ENCODE results near the gene SRGAP3.

The SRGAP3 gene

GRCh38 chr3:8981296-8981695 is 268.1 kb downstream of the SRGAP3 start:
- DNase-seq, result no peak

DNA sequence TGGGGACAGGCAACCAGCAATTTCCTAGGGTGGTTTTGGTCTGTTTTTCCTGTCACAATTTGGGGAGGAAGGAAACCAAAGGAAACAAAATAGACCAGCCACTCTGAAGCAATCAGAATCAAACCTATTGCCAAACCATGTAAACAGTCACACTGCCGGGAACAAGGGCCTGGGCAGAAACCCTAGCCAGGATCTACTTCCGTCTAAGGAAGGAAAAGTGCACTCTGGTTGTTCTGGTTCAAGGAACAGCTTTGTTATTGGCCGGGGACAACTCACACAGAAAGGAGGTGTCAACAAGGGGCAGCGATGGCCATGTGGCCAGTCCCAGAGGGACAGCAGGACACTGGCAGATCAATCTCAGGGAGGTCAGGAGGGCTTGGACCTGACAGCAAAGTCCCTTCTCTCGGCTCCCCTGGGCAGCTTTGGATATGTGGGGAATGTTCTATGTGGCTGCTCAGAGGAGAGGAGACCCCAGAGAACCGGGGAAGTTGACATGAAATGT is 268.6 kb downstream of the SRGAP3 start:
- no peak for DNase-seq

DNA sequence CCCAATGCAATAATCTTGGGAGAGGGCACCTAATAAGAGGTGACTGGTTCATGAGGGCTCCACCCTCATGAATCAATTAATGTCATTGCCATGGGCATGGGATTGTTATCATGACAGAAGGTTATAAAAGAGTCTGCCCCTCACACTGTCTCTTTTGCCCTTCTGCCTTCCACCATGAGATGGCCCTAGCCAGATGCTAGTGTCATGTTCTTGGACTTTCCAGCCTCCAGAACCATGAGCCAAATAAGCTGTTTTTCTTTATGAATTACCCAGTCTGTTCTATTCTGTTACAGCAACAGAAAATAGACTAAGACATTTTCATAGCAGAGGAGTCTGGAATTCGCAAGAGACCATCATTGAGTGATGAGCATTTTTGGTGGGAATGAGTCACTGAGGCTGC is 270.2 kb downstream of the SRGAP3 start:
- DNase-seq, result no peak

DNA sequence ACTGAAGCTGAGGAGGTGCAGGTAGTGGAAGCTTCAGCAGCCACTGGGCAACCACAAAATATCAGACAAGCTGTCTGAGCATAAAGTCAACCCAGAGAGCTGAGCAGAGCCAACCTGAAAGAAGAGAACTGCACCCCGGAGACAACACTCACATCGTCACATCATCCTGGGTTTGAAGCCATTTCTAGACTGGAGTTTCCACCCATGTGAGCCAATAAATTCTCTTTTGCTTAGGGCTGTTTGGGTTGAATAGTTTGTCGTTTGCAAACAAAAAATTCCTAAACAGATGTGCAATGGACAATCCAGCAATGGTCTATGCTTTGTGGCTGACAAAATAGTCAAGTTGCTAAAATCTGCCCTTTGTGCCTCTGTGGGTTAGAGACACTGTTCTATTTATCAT is 270.9 kb downstream of the SRGAP3 start:
- DNase-seq, result no peak

DNA sequence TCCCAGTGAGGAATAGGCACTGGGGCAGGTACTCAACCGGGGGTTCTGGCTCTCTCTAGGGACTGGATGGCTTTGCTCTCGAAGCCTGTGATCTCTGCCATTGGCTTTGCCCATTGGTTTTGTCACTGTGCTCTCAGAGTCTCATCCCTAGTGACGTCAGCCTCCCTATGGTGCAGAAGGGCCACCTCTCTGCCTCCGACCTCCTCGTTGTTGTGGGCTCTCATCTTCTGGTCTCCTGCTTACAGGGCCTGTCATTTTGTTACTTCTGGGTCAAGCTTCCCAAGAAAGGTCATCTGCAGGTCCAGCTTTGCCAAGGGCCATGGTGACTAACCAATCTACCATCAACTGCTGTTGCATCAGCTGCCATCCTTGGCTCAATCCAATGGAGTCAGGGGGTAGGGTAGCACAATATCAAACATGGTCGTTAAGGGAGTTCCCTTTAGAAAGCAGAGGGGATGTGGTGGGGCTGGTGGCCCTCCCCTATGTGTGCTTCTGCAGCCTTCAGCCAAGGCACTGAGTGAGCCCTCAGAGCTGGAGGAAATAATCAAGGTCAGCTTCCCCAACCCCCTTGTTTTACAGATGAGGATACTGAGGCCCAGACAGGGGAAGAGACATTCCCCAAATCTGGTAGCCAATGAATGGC is 272.8 kb downstream of the SRGAP3 start:
- no peak for DNase-seq

DNA sequence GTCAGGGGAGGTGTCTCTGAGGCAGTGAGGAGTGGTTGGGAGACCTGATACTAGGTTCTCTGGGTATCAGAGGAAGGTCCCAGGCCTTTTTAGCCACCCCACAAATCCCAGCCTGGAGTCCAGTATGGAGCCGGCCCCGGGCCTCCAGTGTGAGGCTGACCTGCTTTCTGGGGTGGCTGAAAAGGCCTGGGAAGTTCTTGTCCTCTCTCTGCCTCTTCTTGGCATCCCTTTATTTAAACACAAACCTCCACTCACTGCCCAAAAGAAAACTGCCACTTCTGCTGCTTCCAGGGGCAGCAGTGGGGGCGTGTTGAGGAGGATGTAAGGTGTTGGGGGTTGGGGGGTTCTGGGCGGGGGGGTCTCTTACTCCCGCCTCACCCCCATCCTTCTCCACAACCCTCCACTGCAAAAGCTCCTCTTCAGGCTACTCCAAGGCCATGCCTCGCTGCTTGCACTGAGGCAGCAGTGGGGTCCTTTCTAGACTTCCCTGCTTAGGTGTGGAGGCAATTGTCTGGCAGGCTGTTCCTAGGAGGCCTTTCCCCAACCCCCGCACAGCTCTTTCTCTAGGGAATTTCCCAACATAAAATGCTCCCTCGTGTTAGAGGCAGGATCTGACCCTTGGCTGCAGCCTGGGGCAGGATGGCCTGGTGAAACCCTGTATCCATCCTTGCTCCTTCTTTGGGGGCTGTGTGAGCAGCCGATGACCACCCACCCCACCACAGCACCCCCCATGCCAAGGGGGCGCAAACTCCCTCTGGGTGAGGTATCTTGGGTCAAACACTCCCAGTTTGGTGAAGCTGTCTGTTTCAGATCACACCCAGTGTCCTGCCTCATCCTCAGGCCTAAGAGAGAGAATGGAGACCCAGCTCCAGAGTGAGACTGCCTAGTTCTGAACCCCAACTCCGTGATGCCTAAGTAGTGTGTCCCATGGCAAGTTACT is 274.1 kb downstream of the SRGAP3 start:
- no peak for DNase-seq

DNA sequence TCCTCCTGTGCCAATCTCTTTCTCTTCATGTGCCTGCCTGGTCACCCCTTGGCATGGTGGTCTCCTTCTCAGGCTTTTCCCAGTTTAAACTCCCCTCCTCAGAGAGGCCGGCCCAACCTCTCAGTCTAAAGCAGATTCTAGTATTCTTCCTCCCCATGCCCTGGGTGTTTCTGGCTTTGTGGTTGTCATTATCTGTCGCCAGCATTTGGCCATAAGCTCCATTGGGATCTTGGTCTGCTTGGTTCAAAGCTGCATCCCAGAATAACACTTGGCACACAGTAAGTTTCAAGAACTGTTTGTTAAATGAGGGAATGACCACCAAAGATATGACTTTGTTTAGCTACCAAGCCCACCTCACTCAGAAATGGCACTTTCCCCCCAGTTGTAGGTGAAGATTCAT is 275.0 kb downstream of the SRGAP3 start:
- no peak for DNase-seq

GRCh38 chr3:8972639-8973038 is 276.8 kb downstream of the SRGAP3 start:
- DNase-seq, result no peak

GRCh38 chr3:8970971-8971589 is 278.4 kb downstream of the SRGAP3 start:
- DNase-seq, result peak; percentile 22

- no peak for DNase-seq
These were observed 280.2 kb downstream of the SRGAP3 start for GRCh38 chr3:8969241-8969640.

- no peak for DNase-seq
These were observed 281.0 kb downstream of the SRGAP3 start for GRCh38 chr3:8968375-8968882.

DNA sequence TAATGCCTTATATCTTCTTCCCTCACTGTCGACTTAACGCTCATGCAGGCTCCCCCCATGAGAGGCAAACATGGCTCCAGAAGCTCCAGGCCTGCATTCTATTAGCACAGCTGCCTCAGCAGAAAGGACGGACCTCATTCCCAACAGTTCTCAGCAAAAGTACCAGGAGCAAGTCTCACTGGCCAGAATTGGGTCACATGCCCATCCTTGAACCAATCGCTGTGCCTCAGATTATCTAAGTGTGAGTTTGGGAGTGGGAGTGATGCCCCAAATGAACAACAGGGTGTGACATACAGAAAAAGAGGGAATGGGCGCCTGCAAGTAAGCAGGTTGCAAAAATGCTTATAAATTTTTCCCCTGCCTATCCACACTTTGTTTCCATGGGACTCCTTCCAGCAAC is 281.9 kb downstream of the SRGAP3 start:
- DNase-seq, result no peak

GRCh38 chr3:8966820-8967348 is 282.6 kb downstream of the SRGAP3 start:
- no peak for DNase-seq

GRCh38 chr3:8966150-8966819 is 283.2 kb downstream of the SRGAP3 start:
- DNase-seq, result no peak

GRCh38 chr3:8964436-8965370 is 284.7 kb downstream of the SRGAP3 start:
- no peak for DNase-seq

DNA sequence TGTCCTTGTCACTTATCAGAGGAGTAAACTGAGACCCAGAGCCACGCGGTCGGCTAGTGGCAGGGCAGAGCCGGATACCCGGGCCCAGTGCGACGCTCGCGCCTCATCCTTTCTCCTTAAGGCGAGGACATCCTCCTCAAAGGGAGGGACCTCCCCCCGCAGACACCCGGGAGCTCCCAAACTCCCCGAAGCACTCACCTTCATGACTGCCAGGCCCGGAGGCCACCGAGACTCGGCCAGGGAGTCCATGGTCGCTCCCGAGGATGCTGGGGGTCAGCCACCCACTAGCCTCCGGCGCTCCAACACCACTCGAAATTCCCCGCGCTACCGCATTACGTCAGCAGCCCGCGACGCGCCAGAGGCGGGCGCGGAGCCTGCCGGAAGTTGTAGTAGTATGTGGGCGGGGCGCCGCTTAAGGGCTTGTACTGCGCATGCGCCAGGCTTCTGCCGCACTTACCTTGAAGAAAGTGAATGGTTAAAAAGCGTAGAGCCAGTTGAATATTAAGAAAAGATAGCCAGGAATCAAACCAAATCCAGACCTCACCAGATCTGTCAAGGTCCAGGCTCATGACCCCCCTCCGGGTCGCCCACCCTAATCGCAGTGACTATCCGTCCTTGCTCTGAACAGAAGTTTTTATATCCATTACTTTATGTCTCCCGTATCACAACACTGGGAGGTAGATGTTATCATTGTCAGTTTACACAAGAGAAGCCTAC is 286.2 kb downstream of the SRGAP3 start, which contains the start of gene RAD18:
Gene RAD18 (minus strand): TSS at position 336 of the 717 bp plus-strand sequence. CDS start 87 bp downstream, at position 249.
- DNase-seq, result peak; percentile 72

GRCh38 chr3:8962226-8962861 is 287.1 kb downstream of the SRGAP3 start:
- no peak for DNase-seq

DNA sequence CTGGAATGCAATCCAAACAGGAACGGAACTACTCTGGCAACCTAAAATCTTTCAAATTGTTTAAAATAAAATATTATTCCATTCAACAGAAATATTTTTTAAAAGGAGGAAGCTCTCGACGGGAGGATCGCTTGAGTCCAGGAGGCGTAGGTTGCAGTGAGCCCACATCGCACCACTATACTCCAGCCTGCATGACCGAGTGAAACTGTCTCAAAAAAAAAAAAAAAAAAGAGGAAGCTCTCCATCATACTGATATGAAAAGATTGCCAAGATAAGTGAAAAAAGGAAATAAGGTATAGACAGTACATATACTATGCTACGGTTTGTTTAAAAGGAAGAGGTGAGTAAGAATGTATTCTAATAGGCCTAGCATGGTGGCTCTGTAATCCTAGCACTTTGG is 289.8 kb downstream of the SRGAP3 start:
- no peak for DNase-seq

- DNase-seq, result no peak
These were observed 294.3 kb downstream of the SRGAP3 start for GRCh38 chr3:8954938-8955763.
